ENCODE data around the gene THADA. TPM values are rescaled to one million over a fixed set of nuclear protein-coding genes. Genes with fewer than 3 reads are reported as not detected.

The THADA gene
- total RNA-seq, 1 donor from 2014 or later: 29.3 TPM

- H3K4me2 ChIP-seq: no peak overlapping the region
- peaks cover 12% of the 10 kb centered on the region for H3K4me1 Mint-ChIP-seq
- no peak overlapping the region for H3K4me3 Mint-ChIP-seq
- no peak for TF ChIP-seq EZH2phosphoT487 (IDR thresholded peaks at IDR 0.05)
- TF ChIP-seq CTCF (IDR thresholded peaks at IDR 0.05): no peak
- no peak for TF ChIP-seq EZH2 (IDR thresholded peaks at IDR 0.05)
- no peaks in the 10 kb centered on the region for H3K36me3 ChIP-seq
- peaks cover 5% of the 10 kb centered on the region for H3K4me1 ChIP-seq
- H3K27me3 ChIP-seq: no peaks in the 10 kb centered on the region
- no peak overlapping the region for H3K27ac Mint-ChIP-seq
- no peak for DNase-seq (ENCODE audit: low spot score)
- no peaks in the 10 kb centered on the region for H3K9me3 ChIP-seq (ENCODE audit: low read depth)
- H3F3A ChIP-seq (ENCODE audit: low read depth): no peaks in the 10 kb centered on the region
- no peak overlapping the region for H3K4me3 ChIP-seq
- H3K9me3 Mint-ChIP-seq: no peaks in the 10 kb centered on the region
- no peaks in the 10 kb centered on the region for H3K79me2 ChIP-seq (ENCODE audit: low read depth)
- no peak overlapping the region for H3K9ac ChIP-seq
- peaks cover 4% of the 10 kb centered on the region for H3K27me3 Mint-ChIP-seq (ENCODE audit: insufficient read depth, low read depth)
- no peaks in the 10 kb centered on the region for H4K20me1 ChIP-seq (ENCODE audit: low read depth)
- no peak overlapping the region for H3K27ac ChIP-seq
- H3K36me3 Mint-ChIP-seq: peaks cover 5% of the 10 kb centered on the region
- no peak overlapping the region for H2AFZ ChIP-seq (replicated peaks)
These were observed 288.8 kb downstream of the THADA start for GRCh38 chr2:43307046-43307445.

GRCh38 chr2:43306197-43306596 lies 289.6 kb downstream of the THADA start:
- no peak overlapping the region for H3K4me3 ChIP-seq
- no peak overlapping the region for H2AFZ ChIP-seq (replicated peaks)
- H3K27me3 ChIP-seq: no peaks in the 10 kb centered on the region
- no peaks in the 10 kb centered on the region for H3K79me2 ChIP-seq (ENCODE audit: low read depth)
- no peak overlapping the region for H3K27ac Mint-ChIP-seq
- H3K4me3 Mint-ChIP-seq: no peak overlapping the region
- H3K4me1 Mint-ChIP-seq: peaks cover 17% of the 10 kb centered on the region
- no peak overlapping the region for H3K27ac ChIP-seq
- peaks cover 5% of the 10 kb centered on the region for H3K36me3 Mint-ChIP-seq
- no peaks in the 10 kb centered on the region for H3K36me3 ChIP-seq
- H3K9me3 ChIP-seq (ENCODE audit: low read depth): no peaks in the 10 kb centered on the region
- no peak overlapping the region for H3K4me2 ChIP-seq
- no peaks in the 10 kb centered on the region for H4K20me1 ChIP-seq (ENCODE audit: low read depth)
- no peak for DNase-seq (ENCODE audit: low spot score)
- H3K9ac ChIP-seq: no peak overlapping the region
- no peaks in the 10 kb centered on the region for H3K9me3 Mint-ChIP-seq
- H3F3A ChIP-seq (ENCODE audit: low read depth): no peaks in the 10 kb centered on the region
- H3K27me3 Mint-ChIP-seq (ENCODE audit: insufficient read depth, low read depth): peaks cover 4% of the 10 kb centered on the region
- peaks cover 5% of the 10 kb centered on the region for H3K4me1 ChIP-seq
- TF ChIP-seq EZH2phosphoT487 (IDR thresholded peaks at IDR 0.05) (no peak), CTCF (IDR thresholded peaks at IDR 0.05) (no peak), EZH2 (IDR thresholded peaks at IDR 0.05) (no peak)

- Histone ChIP-seq H3K36me3 (no peaks in the 10 kb centered on the region), H3K9ac (no peak overlapping the region), H3K79me2 (ENCODE audit: low read depth) (no peaks in the 10 kb centered on the region), H3K9me3 (ENCODE audit: low read depth) (no peaks in the 10 kb centered on the region), H3K4me3 (no peak overlapping the region), H3F3A (ENCODE audit: low read depth) (no peaks in the 10 kb centered on the region), H3K27me3 (no peaks in the 10 kb centered on the region), H3K27ac (no peak overlapping the region), H3K4me2 (no peak overlapping the region), H4K20me1 (ENCODE audit: low read depth) (no peaks in the 10 kb centered on the region), H3K4me1 (peaks cover 5% of the 10 kb centered on the region), H2AFZ (replicated peaks) (no peak overlapping the region)
- no peak for DNase-seq (ENCODE audit: low spot score)
- no peak for TF ChIP-seq CTCF (IDR thresholded peaks at IDR 0.05)
- TF ChIP-seq EZH2phosphoT487 (IDR thresholded peaks at IDR 0.05): no peak
- no peak for TF ChIP-seq EZH2 (IDR thresholded peaks at IDR 0.05)
- H3K4me1 Mint-ChIP-seq: peaks cover 19% of the 10 kb centered on the region
- H3K27me3 Mint-ChIP-seq (ENCODE audit: insufficient read depth, low read depth): peaks cover 4% of the 10 kb centered on the region
- H3K9me3 Mint-ChIP-seq: no peaks in the 10 kb centered on the region
- H3K27ac Mint-ChIP-seq: peak overlapping the region; percentile 50
- H3K4me3 Mint-ChIP-seq: no peak overlapping the region
- peaks cover 5% of the 10 kb centered on the region for H3K36me3 Mint-ChIP-seq
These were observed 290.3 kb downstream of the THADA start for GRCh38 chr2:43305517-43305916.

All from neural progenitor cell (in vitro differentiated cells).